ENCODE results near the gene PRR3. TPM values are rescaled to one million over a fixed set of nuclear protein-coding genes. Genes with fewer than 3 reads are reported as not detected.

PRR3 gene
- total and polyA plus RNA-seq, 2 experiments from 2014 or later, result 10.9 to 15.2 TPM

GRCh38 chr6:30573113-30573512 lies 16.0 kb downstream of the PRR3 start (continued):
- no peak for TF ChIP-seq CREB1 (CRISPR knock-in tag; IDR thresholded peaks at IDR 0.05; ENCODE audit: low read depth)
- TF ChIP-seq JUNB (IDR thresholded peaks at IDR 0.05; ENCODE audit: unreplicated experiment), result no peak
- no peak for TF ChIP-seq REST (IDR thresholded peaks at IDR 0.05; ENCODE audit: unreplicated experiment)
- TF ChIP-seq CTCF (conservative IDR thresholded peaks at IDR 0.05; ENCODE audit: low read depth in 2 of 2), result no peak

- peaks cover 69% of the 10 kb centered on the region for H3K36me3 ChIP-seq (ENCODE audit: insufficient read depth)
- no peaks in the 10 kb centered on the region for H3K9me3 Mint-ChIP-seq
- TF ChIP-seq ETS1 (IDR thresholded peaks at IDR 0.05) (no peak), ZNF331 (CRISPR knock-in tag; IDR thresholded peaks at IDR 0.05; ENCODE audit: low read depth) (no peak), STAT1 (IDR thresholded peaks at IDR 0.05; ENCODE audit: unreplicated experiment) (no peak), ZNF462 (CRISPR knock-in tag; IDR thresholded peaks at IDR 0.05) (no peak), JUNB (IDR thresholded peaks at IDR 0.05; ENCODE audit: unreplicated experiment) (no peak), EZH2phosphoT487 (IDR thresholded peaks at IDR 0.05; ENCODE audit: unreplicated experiment) (no peak), CTCF (conservative IDR thresholded peaks at IDR 0.05; ENCODE audit: low read depth in 2 of 2) (no peak)
Observed at GRCh38 chr6:30578051-30578450, 21.0 kb downstream of the PRR3 start.

More at GRCh38 chr6:30578051-30578450, 21.0 kb downstream of the PRR3 start:
- DNase-seq (ENCODE audit: low spot score) (no peak), ATAC-seq (no peak)
- H3K79me2 ChIP-seq (replicated peaks; ENCODE audit: insufficient read depth), result peaks cover 42% of the 10 kb centered on the region
- peaks cover 37% of the 10 kb centered on the region for H4K20me1 ChIP-seq (replicated peaks; ENCODE audit: insufficient read depth)
- no peak overlapping the region for H3K4me3 Mint-ChIP-seq
- H3F3A ChIP-seq (replicated peaks; ENCODE audit: low read depth), result peaks cover 2% of the 10 kb centered on the region; the same call in 1 of the 2 replicates
- H3K36me3 Mint-ChIP-seq (ENCODE audit: low read depth), result peaks cover 72% of the 10 kb centered on the region
- H3K27me3 ChIP-seq (ENCODE audit: insufficient read depth), result no peaks in the 10 kb centered on the region
- H3K9me2 ChIP-seq (ENCODE audit: insufficient read depth), result no peaks in the 10 kb centered on the region
- H3K27ac Mint-ChIP-seq, result no peak overlapping the region
- no peak overlapping the region for H3K4me2 ChIP-seq
- H2AFZ ChIP-seq, result no peak overlapping the region
- H3K27ac ChIP-seq (ENCODE audit: low read depth), result no peak overlapping the region
- H3K4me3 ChIP-seq, result no peak overlapping the region
- peaks cover 7% of the 10 kb centered on the region for H3K4me1 Mint-ChIP-seq
- no peaks in the 10 kb centered on the region for H3K27me3 Mint-ChIP-seq (ENCODE audit: insufficient read depth, low read depth, poor library complexity)
- H3K4me1 ChIP-seq (ENCODE audit: insufficient read depth), result peaks cover 5% of the 10 kb centered on the region; the same call in 1 of the 2 replicates
